ENCODE data around the gene ZNF502.
"Not testable (repeated sequence)": the region's sequence is repeated elsewhere in the genome, so short reads cannot be mapped to it uniquely, and the experiment has no call there.

The ZNF502 gene

GRCh38 chr3:44712455-44713075 is at the start of gene ZNF502:
Gene ZNF502 (plus strand): TSS chr3:44712660. CDS start chr3:44720262, 7,602 bp downstream.
- DNase-seq (ENCODE audit: low spot score), result peak; percentile 88

GRCh38 chr3:44665173-44665572 is 47.3 kb upstream of the ZNF502 start:
- DNase-seq (ENCODE audit: low spot score), result no peak

- DNase-seq (ENCODE audit: low spot score), result no peak
Measured at GRCh38 chr3:44666346-44666745, 46.1 kb upstream of the ZNF502 start.

GRCh38 chr3:44669760-44670159 is 42.7 kb upstream of the ZNF502 start:
- no peak for DNase-seq (ENCODE audit: low spot score)

GRCh38 chr3:44673466-44673865 is 39.0 kb upstream of the ZNF502 start:
- not testable (repeated sequence) for DNase-seq (ENCODE audit: low spot score)

GRCh38 chr3:44674211-44674610 is 38.2 kb upstream of the ZNF502 start:
- DNase-seq (ENCODE audit: low spot score), result no peak

- DNase-seq (ENCODE audit: low spot score), result no peak
Measured at GRCh38 chr3:44678480-44679116, 33.9 kb upstream of the ZNF502 start.

- DNase-seq (ENCODE audit: low spot score), result no peak
Measured at GRCh38 chr3:44680921-44681455, 31.5 kb upstream of the ZNF502 start.

GRCh38 chr3:44682182-44682896 is 30.1 kb upstream of the ZNF502 start:
- DNase-seq (ENCODE audit: low spot score), result no peak

- peak; percentile 67 for DNase-seq (ENCODE audit: low spot score)
Measured at GRCh38 chr3:44685128-44685800, 27.2 kb upstream of the ZNF502 start.

GRCh38 chr3:44687898-44688297 is 24.6 kb upstream of the ZNF502 start:
- no peak for DNase-seq (ENCODE audit: low spot score)

- no peak for DNase-seq (ENCODE audit: low spot score)
Measured at GRCh38 chr3:44721231-44722102, 9.0 kb downstream of the ZNF502 start.

GRCh38 chr3:44722103-44722401 is 9.6 kb downstream of the ZNF502 start:
- no peak for DNase-seq (ENCODE audit: low spot score)

- peak; percentile 85 for DNase-seq (ENCODE audit: low spot score)
Measured at GRCh38 chr3:44729384-44729910, 17.0 kb downstream of the ZNF502 start, which contains the start of gene ZNF501. Gene ZNF501 (plus strand): TSS chr3:44729635. CDS start chr3:44734422, 4,787 bp downstream.

GRCh38 chr3:44734646-44735168 is 22.2 kb downstream of the ZNF502 start:
- no peak for DNase-seq (ENCODE audit: low spot score)

GRCh38 chr3:44761101-44761423 is 48.6 kb downstream of the ZNF502 start:
- DNase-seq (ENCODE audit: low spot score), result no peak

- DNase-seq (ENCODE audit: low spot score), result peak; percentile 94
Measured at GRCh38 chr3:44761424-44762169, 49.1 kb downstream of the ZNF502 start, which contains the start of the genes KIAA1143 and KIF15. Gene KIAA1143 (minus strand): TSS chr3:44761619. CDS start chr3:44761602, 17 bp downstream. Gene KIF15 (plus strand): TSS chr3:44761794. CDS start chr3:44761866, 72 bp downstream.

- no peak for DNase-seq (ENCODE audit: low spot score)
Measured at GRCh38 chr3:44762170-44762677, 49.8 kb downstream of the ZNF502 start.

- DNase-seq (ENCODE audit: low spot score), result no peak
Measured at GRCh38 chr3:44762690-44763089, 50.2 kb downstream of the ZNF502 start.

- DNase-seq (ENCODE audit: low spot score), result no peak
Measured at GRCh38 chr3:44764248-44764647, 51.8 kb downstream of the ZNF502 start.

Measured in putamen (tissue), 1 donor.